Caki2 (cell line): ENCODE data around the gene UNC5B. TPM values are rescaled to one million over a fixed set of nuclear protein-coding genes. Genes with fewer than 3 reads are reported as not detected.
A peak's percentile ranks its signal among the peaks of the same experiment; 100 is the strongest.

Experiments
- DNase-seq: peaks from one replicate; pipeline ENCODE4 v3.0.0-alpha.2; 2015; ENCODE audit warnings: low read depth
- in situ Hi-C: cut with HindIII; loops from 2 replicates; pipeline ENCODE4 v1.10.0; 2016; ENCODE audit warnings: low sequenced_read_pairs, low pct_unique_long_range_greater_than_20kb, mixed read lengths
- total RNA-seq: library from RNA; depleted of rRNA; stranded (reverse); fragments of >200 nt; shearing (Covaris generic); gene quantifications from 2 replicates; pipeline ENCODE4 v1.2.3, GENCODE V29; 2014; ENCODE audit warnings: low replicate concordance; rRNA removed

UNC5B gene
- 0.20 TPM in 1 of 2 replicates, not detected in the other for total RNA-seq

DNA sequence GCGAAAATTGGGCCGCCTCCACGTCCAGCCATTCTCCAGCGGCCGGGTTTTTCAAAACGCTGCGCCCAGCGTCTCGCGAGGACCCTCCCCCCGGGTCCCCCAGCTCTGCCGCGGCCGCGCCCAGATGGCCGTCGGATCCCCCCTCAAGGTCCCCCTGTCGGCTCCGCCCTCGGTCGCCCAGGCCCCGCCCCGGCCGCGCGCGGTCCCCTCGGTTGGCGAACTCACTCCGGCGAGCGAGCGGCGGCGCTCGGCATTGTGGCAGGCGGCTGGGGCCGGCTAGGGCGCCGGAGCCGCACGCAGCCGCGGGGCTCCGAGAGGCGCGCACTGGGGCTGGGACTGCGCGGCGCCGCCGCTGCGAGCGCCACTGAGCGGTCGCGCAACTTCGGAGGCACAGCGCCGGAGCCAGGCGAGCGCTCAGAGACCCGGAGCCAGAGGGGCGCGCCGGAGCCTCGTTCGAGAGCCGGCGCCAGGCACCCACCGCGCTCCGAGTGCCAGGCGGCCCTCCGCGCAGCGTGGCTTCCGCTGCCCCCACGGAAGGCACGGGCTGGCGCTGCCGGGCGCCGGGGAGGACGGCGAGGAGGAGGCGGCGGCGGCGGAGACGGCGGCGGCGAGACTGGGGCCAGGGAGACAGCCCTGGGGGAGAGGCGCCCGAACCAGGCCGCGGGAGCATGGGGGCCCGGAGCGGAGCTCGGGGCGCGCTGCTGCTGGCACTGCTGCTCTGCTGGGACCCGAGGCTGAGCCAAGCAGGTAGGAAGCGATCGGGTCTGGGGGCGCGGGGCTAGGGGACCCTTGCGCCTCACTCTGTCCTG, at the start of gene UNC5B:
TSS of gene UNC5B (plus strand) at position 253 of the 809 bp plus-strand sequence. CDS start at position 669, 416 bp downstream.
- peak; percentile 81 for DNase-seq
- in situ Hi-C loops = no loop called here

DNA sequence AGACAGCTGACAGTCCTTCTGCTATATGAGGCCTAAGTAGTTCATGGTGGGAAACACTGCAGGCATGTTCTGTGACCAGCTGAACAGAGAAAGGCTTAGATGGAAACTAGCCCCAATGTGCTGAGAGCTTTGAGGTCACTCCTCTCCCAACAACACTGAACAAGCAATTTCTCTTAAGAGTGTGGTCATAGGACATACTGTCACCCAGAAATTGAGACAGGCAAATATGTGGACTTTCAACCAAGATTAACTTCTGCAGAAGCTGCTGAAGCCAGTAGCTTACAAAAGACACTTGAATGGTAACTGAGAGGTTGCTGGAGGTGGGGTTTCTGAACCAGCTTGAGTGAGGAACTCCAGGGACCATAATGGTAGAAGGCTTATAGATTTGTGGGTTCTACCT, 38.9 kb upstream of the UNC5B start:
- in situ Hi-C loops = no loop called here
- DNase-seq = no peak

- in situ Hi-C loops = no loop called here
- DNase-seq = no peak
These were observed 35.7 kb upstream of the UNC5B start for GRCh38 chr10:71176661-71177060.

DNA sequence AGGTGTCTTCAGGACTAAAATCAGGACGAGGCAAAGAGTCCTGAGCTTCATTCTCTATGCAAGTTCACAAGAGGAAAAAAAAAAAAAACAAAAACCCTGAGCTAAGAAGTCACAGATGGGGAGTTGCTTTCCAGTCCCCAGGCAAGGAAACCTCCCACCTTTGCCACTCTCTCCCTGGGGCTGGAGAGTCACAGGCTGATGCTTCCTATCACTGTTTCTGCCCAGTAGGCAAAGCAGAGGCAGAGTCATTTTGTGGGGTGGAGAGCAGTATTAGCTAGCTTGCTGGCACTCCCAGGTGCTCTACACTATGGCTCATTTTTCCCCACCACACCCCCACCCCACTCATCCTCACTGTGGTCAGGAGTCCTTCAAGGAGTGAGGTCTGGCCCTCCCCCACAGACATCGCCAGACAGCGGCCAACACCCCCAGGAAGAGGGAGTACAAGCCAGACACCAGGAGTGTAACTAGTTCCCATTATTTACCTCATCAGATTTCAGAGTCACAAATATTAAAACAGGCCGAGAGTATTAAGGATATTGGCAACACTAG, 34.6 kb upstream of the UNC5B start:
- DNase-seq = no peak
- in situ Hi-C loops = no loop called here

DNA sequence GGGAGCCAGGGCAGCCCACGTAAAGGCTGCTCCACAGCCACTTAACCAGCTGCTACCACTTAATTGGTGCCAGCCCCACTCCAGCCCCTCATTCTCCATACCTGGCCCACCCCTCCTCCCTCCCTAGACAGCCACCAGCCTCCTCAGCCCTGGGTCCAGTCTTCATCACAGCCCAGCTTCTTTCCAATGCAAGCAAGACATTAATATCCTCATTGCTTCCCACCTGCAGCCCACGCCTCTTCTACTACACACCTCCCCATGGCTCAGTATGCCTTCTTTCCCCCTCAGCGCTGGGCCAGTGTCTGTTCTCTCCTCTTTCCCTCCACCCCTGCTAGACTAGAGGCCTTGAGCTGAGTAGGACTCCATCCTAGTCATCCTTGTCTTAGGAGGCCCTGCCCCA, 33.5 kb upstream of the UNC5B start:
- in situ Hi-C loops = no loop called here
- DNase-seq = no peak

- no peak for DNase-seq
- in situ Hi-C loops = no loop called here
These were observed 33.0 kb upstream of the UNC5B start for GRCh38 chr10:71179382-71179781.

DNA sequence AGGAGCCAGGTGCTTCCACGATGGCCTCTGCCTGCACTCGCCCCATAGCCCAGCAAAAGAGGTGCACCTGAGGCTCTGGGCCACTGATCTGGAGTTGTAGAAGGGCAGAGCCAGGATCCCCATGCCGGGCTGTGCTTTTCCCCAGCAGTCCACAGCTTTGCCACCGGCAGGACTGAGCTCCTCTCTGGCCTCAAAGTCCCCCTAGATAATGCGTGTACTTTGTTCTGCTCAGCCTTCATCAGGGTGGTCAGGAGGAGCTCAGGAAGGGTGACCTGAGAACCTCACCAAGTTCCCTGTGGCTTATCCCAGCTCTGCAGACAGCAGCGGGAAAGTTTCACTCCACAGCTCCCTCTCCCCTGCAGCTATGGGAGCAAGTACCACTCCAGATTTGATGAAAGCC, 27.9 kb upstream of the UNC5B start:
- in situ Hi-C loops = no loop called here
- no peak for DNase-seq

DNA sequence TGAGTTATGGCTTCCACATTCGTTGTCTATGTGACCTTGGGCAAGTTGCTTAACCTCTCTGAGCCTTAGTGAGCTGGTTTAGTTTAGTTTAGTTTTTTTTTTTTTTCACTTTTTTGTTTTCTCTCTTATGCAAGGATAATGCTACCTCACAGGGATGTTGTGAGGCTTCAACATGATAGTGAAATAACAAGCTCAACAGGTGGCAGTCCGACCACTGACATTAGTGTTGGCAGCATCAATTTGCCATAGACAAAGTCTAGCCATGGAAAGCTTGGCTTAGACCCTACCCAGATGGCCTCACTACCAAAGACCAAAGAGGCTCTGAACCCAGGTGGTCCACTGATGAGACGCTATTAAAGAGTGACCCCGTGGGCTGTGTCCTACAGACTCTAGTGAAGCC, 27.2 kb upstream of the UNC5B start:
- in situ Hi-C loops = no loop called here
- no peak for DNase-seq

- in situ Hi-C loops = no loop called here
- DNase-seq = no peak
These were observed 25.2 kb upstream of the UNC5B start for GRCh38 chr10:71187197-71187596.

- no peak for DNase-seq
- in situ Hi-C loops = no loop called here
These were observed 24.8 kb upstream of the UNC5B start for GRCh38 chr10:71187600-71187999.

GRCh38 chr10:71188201-71188600, 24.2 kb upstream of the UNC5B start:
- DNase-seq = no peak
- in situ Hi-C loops = no loop called here

GRCh38 chr10:71191019-71191418, 21.4 kb upstream of the UNC5B start:
- DNase-seq = no peak
- in situ Hi-C loops = no loop called here

- DNase-seq = no peak
- in situ Hi-C loops = no loop called here
These were observed 20.8 kb upstream of the UNC5B start for GRCh38 chr10:71191551-71192076.

GRCh38 chr10:71193516-71193915, 18.9 kb upstream of the UNC5B start:
- DNase-seq = no peak
- in situ Hi-C loops = no loop called here

DNA sequence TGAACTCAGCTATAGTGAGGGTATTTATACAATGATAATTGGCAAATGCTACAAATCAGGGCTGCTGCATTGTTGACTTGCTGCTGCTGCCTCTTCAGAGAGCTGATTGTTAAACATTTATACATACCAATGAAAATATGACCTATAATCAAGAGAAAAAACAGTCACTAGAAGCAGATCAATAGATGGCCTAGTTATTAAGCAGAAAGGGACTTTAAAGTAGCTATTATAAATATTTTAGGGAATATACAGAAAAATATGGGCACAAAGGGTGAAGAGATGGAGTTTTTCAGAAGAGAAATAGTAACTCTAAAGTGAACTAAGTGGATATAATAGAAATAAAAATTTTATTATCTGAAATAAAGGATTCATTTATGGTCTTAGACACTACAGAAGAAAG, 14.4 kb upstream of the UNC5B start:
- in situ Hi-C loops = no loop called here
- no peak for DNase-seq

GRCh38 chr10:71201849-71202248, 10.5 kb upstream of the UNC5B start:
- DNase-seq = no peak
- in situ Hi-C loops = no loop called here

DNA sequence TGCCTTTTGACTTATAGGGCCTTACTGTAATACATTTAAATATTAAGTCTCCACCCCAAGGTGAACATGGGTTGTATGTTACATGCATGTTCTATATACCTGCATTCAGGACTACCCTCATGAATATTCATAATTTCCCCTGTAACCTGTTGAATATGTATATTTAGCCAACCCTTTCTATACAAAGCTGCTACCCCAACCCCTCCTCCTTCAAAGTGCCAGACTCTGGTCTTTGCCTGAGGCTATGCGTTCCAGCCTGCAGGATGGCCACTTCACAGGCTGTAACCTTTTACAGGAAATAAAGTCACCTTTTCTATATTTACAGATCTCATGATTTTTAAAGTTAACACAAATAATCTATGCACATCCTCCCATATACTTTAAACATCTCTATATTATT, 10.1 kb upstream of the UNC5B start:
- in situ Hi-C loops = no loop called here
- no peak for DNase-seq

DNA sequence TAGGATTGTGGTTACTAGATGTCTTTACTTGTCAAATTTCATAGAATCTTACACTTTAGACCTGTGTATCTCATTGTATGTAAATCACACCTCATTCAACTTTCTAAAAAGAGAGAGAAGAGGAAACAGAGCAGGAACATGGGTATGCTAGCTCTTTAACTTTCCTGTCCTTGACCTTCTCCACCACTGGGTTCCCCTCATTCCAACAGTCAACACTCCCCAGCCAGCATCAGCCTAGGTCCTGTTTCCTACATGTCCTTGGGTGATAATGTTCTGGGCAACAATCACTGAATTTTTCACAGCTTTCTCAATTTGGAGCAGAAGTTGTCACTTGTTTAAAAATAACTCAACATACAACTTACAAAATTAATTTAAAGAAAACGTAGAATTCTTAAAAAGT, 9.2 kb upstream of the UNC5B start:
- in situ Hi-C loops = no loop called here

DNA sequence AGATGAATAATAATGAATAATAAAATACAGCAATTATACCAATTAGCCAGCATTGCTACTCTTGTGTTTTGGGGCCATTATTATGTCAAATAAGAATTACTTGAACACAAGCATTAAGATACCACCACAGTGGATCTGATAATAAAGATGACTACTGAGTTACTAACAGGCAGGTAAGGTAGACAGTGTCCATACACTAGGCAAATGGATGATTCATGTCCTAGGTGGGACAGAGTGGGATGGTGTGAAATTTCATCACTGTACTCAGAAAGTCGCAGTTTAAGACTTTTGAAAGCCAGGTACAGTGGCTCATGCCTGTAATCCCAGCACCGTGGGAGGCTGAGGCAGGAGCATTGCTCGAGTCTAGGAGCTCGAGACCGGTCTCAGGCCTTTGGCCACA, 8.7 kb upstream of the UNC5B start:
- in situ Hi-C loops = no loop called here

More for the DNA sequence above, 9.2 kb upstream of the UNC5B start:
- no peak for DNase-seq

GRCh38 chr10:71204746-71205145, 7.6 kb upstream of the UNC5B start:
- DNase-seq = no peak
- in situ Hi-C loops = no loop called here

More for the DNA sequence above, 8.7 kb upstream of the UNC5B start:
- DNase-seq = no peak
